K562 (cell line): ENCODE data around the gene KCNC3. TPM values are rescaled to one million over a fixed set of nuclear protein-coding genes. Genes with fewer than 3 reads are reported as not detected.

ENCODE experiments used
- ARID1B ChIP-seq: fragments of 450-650 bp; IDR thresholded peaks from 2 replicates; pipeline ENCODE4 v1.6.1; 2016; ENCODE audit warnings: antibody characterized with exemption, mild to moderate bottlenecking, inconsistent platforms
- ARID3A ChIP-seq: IDR thresholded peaks from 2 replicates; pipeline ENCODE4 v1.6.1; 2012; ENCODE audit warnings: low read depth, low read length, improper control_type of control experiment, borderline replicate concordance
- CBFA2T2 ChIP-seq: fragments of 450-650 bp; conservative IDR thresholded peaks from 2 replicates; pipeline ENCODE4 v1.6.1; 2017; ENCODE audit warnings: mild to moderate bottlenecking
- CBFA2T3 ChIP-seq: fragments of 450-650 bp; IDR thresholded peaks from 2 replicates; pipeline ENCODE4 v1.6.1; 2017
- ETS2 ChIP-seq: IDR thresholded peaks from 2 replicates; pipeline ENCODE4 v1.6.1; 2016; ENCODE audit warnings: borderline replicate concordance, missing genetic modification characterization, mild to moderate bottlenecking, moderate library complexity, missing compliant biosample characterization; ENCODE audit not compliant: poor library complexity, severe bottlenecking
- FOXO4 ChIP-seq: fragments of 450-650 bp; formaldehyde crosslinking; IDR thresholded peaks from 2 replicates; pipeline ENCODE4 v1.4.0; 2020; ENCODE audit warnings: mild to moderate bottlenecking, moderate library complexity
- FOXP1 ChIP-seq: sonication (generic); formaldehyde crosslinking; IDR thresholded peaks from 2 replicates; pipeline ENCODE4 v1.8.0; 2022; ENCODE audit warnings: mild to moderate bottlenecking, missing genetic modification reagents
- GATAD2B ChIP-seq: fragments of 450-650 bp; IDR thresholded peaks from 2 replicates; pipeline ENCODE4 v1.6.1; 2017; ENCODE audit warnings: mild to moderate bottlenecking, borderline replicate concordance
- HDAC8 ChIP-seq: fragments of 450-650 bp; IDR thresholded peaks from 2 replicates; pipeline ENCODE4 v1.6.1; 2016; ENCODE audit warnings: mild to moderate bottlenecking, missing genetic modification characterization, moderate library complexity, missing compliant biosample characterization
- HMG20B ChIP-seq: fragments of 250-450 bp; sonication (Bioruptor Pico); IDR thresholded peaks from 2 replicates; pipeline ENCODE4 v1.5.0; 2021; ENCODE audit warnings: mild to moderate bottlenecking
- HNRNPLL ChIP-seq: fragments of 200-400 bp; formaldehyde crosslinking; IDR thresholded peaks from 2 replicates; pipeline ENCODE4 v1.6.1; 2017; ENCODE audit warnings: low read length, low read depth, mild to moderate bottlenecking; ENCODE audit not compliant: poor library complexity, severe bottlenecking
- LEF1 ChIP-seq: fragments of 450-650 bp; IDR thresholded peaks from 2 replicates; pipeline ENCODE4 v1.6.1; 2016; ENCODE audit warnings: mild to moderate bottlenecking
- MCM7 ChIP-seq, 2 experiments: fragments of 450-650 bp; IDR thresholded peaks; 2 replicates each; pipeline ENCODE4 v1.6.1; 2016 to 2018
- MNT ChIP-seq, 2 experiments: fragments of 450-650 bp; conservative IDR thresholded peaks; 2 replicates each; pipeline ENCODE4 v1.6.1; 2017; ENCODE audit warnings: mild to moderate bottlenecking in 2 of 2, moderate library complexity in 2 of 2
- MTA2 ChIP-seq: fragments of 450-650 bp; IDR thresholded peaks from 2 replicates; pipeline ENCODE4 v1.6.1; 2016; ENCODE audit warnings: low read depth
- NCOA1 ChIP-seq: fragments of 450-650 bp; IDR thresholded peaks from 2 replicates; pipeline ENCODE4 v1.6.1; 2016; ENCODE audit warnings: low read depth
- POLR2H ChIP-seq: IDR thresholded peaks from 2 replicates; pipeline ENCODE4 v1.6.1; 2016; ENCODE audit warnings: missing genetic modification characterization, low read depth, mild to moderate bottlenecking, control low read depth, missing compliant biosample characterization, moderate library complexity
- SMARCE1 ChIP-seq: fragments of 450-650 bp; IDR thresholded peaks from 2 replicates; pipeline ENCODE4 v1.7.1; 2016; ENCODE audit warnings: mild to moderate bottlenecking
- STAT5A ChIP-seq: IDR thresholded peaks from 2 replicates; pipeline ENCODE4 v1.6.1; 2012; ENCODE audit warnings: low read length, inconsistent platforms, borderline replicate concordance
- TAF9B ChIP-seq: fragments of 450-650 bp; IDR thresholded peaks from 2 replicates; pipeline ENCODE4 v1.6.1; 2018; ENCODE audit warnings: mild to moderate bottlenecking; ENCODE audit not compliant: partially characterized antibody
- TAL1 ChIP-seq: fragments of 450-650 bp; IDR thresholded peaks from 2 replicates; pipeline ENCODE4 v1.6.1; 2016; ENCODE audit warnings: mild to moderate bottlenecking
- TCF3 ChIP-seq: sonication (generic); formaldehyde crosslinking; IDR thresholded peaks from 2 replicates; pipeline ENCODE4 v1.4.0; 2020; ENCODE audit warnings: mild to moderate bottlenecking, missing genetic modification reagents
- VEZF1 ChIP-seq: fragments of 200-800 bp; sonication (Bioruptor generic); IDR thresholded peaks from 2 replicates; pipeline ENCODE4 v1.6.1; 2017; ENCODE audit warnings: missing genetic modification characterization, missing compliant biosample characterization
- ZNF134 ChIP-seq: fragments of 250-450 bp; sonication (Bioruptor Pico); conservative IDR thresholded peaks from 2 replicates; pipeline ENCODE4 v1.4.0; 2020
- ZNF23 ChIP-seq: fragments of 250-450 bp; sonication (Bioruptor Pico); IDR thresholded peaks from 2 replicates; pipeline ENCODE4 v1.4.0; 2020; ENCODE audit warnings: mild to moderate bottlenecking
- ZNF354B ChIP-seq: fragments of 250-450 bp; sonication (Bioruptor Pico); IDR thresholded peaks from 2 replicates; pipeline ENCODE4 v1.4.0; 2020
- polyA plus RNA-seq, 8 experiments: library from polyadenylated mRNA; depleted of rRNA in 4 of 8; stranded (reverse) in 5 of 8; unstranded in 3 of 8; fragments of >200 nt; fragmentation: Nextera tagmentation in 2 of 8; fragmentation: Illumina TruSeq in 1 of 8; extraction: Ambion mirVana in 2 of 8; extraction: Trizol in 1 of 8; gene quantifications; 2 replicates each; pipeline versions ENCODE4 v1.2.1 to v1.2.3, GENCODE V29; 2011 to 2014; ENCODE audit warnings: inconsistent platforms in 1 of 8, missing spikeins in 1 of 8
- total RNA-seq, 7 experiments: library from RNA; depleted of rRNA in 6 of 7; stranded (reverse); fragments of >200 nt in 6 of 7; fragmentation: Illumina TruSeq in 2 of 7; extraction: Trizol in 2 of 7; gene quantifications; 2 replicates each; pipeline versions ENCODE4 v1.2.1 to v1.2.3, GENCODE V29; 2011 to 2021; ENCODE audit warnings: low replicate concordance in 1 of 7

Gene KCNC3
- total and polyA plus RNA-seq, 9 of the 15 experiments (the other 6 are each of a cell fraction or from before 2014, with no cell fraction given), result 0.03 to 26.2 (median 2.0) TPM

GRCh38 chr19:50377517-50377916, 48.3 kb upstream of the KCNC3 start (continued):
- TF ChIP-seq TCF3 (CRISPR knock-in tag) (peak; percentile 84), LEF1 (peak; percentile 28; the same call in 1 of the 2 replicates), ARID3A (no peak), CBFA2T3 (peak; percentile 80), HNRNPLL (no peak), FOXO4 (CRISPR knock-in tag) (no peak), MNT (conservative IDR thresholded peaks at IDR 0.05) (peak in 1 of 2 experiments; percentile 63; a peak in 1 of 4 replicates), TAL1 (peak; percentile 61; the same call in 1 of the 2 replicates), ZNF23 (CRISPR knock-in tag) (no peak), NCOA1 (peak; percentile 22; the same call in 1 of the 2 replicates), MCM7 (IDR thresholded peaks at IDR 0.05) (no peak), POLR2H (tag) (no peak), TAF9B (no peak), CBFA2T2 (peak; percentile 54), FOXP1 (CRISPR knock-in tag) (no peak), HMG20B (CRISPR knock-in tag) (no peak), ZNF134 (CRISPR knock-in tag) (no peak), MTA2 (peak; percentile 52; the same call in 1 of the 2 replicates), ARID1B (peak; percentile 86), ETS2 (no peak), STAT5A (peak; percentile 47; the same call in 1 of the 2 replicates), VEZF1 (CRISPR knock-in tag) (peak; percentile 55), ZNF354B (CRISPR knock-in tag) (no peak), HDAC8 (tag) (no peak), SMARCE1 (peak; percentile 34; the same call in 1 of the 2 replicates), GATAD2B (no peak)
